Glutamatergic neuron (in vitro differentiated cells): ENCODE results near the gene RDH16. TPM values are rescaled to one million over a fixed set of nuclear protein-coding genes. Genes with fewer than 3 reads are reported as not detected.

Source experiments
- DNase-seq: peaks from one replicate; pipeline ENCODE4 v3.0.0; 2022
- H3K27ac Mint-ChIP-seq: one replicate; pipeline ENCODE4 v1.8.0; 2020; ENCODE audit warnings: mild to moderate bottlenecking, mixed read lengths, inconsistent platforms; ENCODE audit not compliant: unreplicated experiment
- H3K27me3 Mint-ChIP-seq: one replicate; pipeline ENCODE4 v1.8.0; 2020; ENCODE audit warnings: mild to moderate bottlenecking, moderate library complexity, mixed read lengths, inconsistent platforms; ENCODE audit not compliant: unreplicated experiment
- H3K36me3 Mint-ChIP-seq: one replicate; pipeline ENCODE4 v1.8.0; 2020; ENCODE audit warnings: mild to moderate bottlenecking, mixed read lengths, inconsistent platforms; ENCODE audit not compliant: unreplicated experiment
- H3K4me1 Mint-ChIP-seq: one replicate; pipeline ENCODE4 v1.8.0; 2020; ENCODE audit warnings: mild to moderate bottlenecking, low read depth, mixed read lengths, inconsistent platforms; ENCODE audit not compliant: unreplicated experiment
- H3K4me3 Mint-ChIP-seq: one replicate; pipeline ENCODE4 v1.8.0; 2020; ENCODE audit warnings: mild to moderate bottlenecking, mixed read lengths, inconsistent platforms; ENCODE audit not compliant: unreplicated experiment
- H3K9me3 Mint-ChIP-seq: one replicate; pipeline ENCODE4 v1.8.0; 2020; ENCODE audit warnings: mild to moderate bottlenecking, moderate library complexity, mixed read lengths, inconsistent platforms; ENCODE audit not compliant: unreplicated experiment
- CTCF ChIP-seq: fragments of 200-600 bp; sonication (generic); IDR thresholded peaks from one replicate; pipeline ENCODE4 v1.5.0; 2021; ENCODE audit not compliant: partially characterized antibody, unreplicated experiment
- total RNA-seq: library from RNA; stranded (reverse); fragmentation: NEBNext Ultra II Directional; extraction: Animal tissue kit (Norgen Biotek cat#: 25700); gene quantifications from one replicate; pipeline ENCODE4 v1.2.1, GENCODE V29; 2021; ENCODE audit not compliant: unreplicated experiment

RDH16 gene
- total RNA-seq, 1 donor from 2014 or later: 0.74 TPM

GRCh38 chr12:56932867-56933266, 24.5 kb downstream of the RDH16 start:
- H3K4me1 Mint-ChIP-seq: peaks cover 1% of the 10 kb centered on the region

DNA sequence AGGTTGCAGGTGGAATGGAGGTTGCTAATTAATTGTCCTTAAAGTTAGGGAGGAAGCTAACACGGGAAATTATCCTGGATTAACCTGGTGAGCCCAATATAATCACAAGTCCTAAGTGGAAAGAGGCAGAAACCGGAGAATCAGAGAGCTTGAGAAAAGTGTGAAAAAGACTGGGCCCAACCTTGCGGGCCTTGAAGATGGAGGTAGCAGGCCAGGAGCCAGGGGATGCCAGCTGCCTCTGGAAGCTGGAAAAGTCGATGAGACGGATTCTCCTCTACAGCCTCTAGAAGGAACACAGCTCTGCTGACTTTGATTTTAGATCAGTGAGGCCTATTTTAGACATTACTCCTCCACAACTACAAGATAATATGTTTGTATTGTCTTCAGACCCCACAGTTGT, 25.3 kb downstream of the RDH16 start:
- no peak for DNase-seq
- Mint-ChIP-seq H3K4me1 (peaks cover 1% of the 10 kb centered on the region), H3K27me3 (peaks cover 2% of the 10 kb centered on the region), H3K9me3 (peaks cover 3% of the 10 kb centered on the region), H3K4me3 (no peak overlapping the region), H3K27ac (no peak overlapping the region), H3K36me3 (peaks cover 4% of the 10 kb centered on the region)
- no peak for TF ChIP-seq CTCF

More at GRCh38 chr12:56932867-56933266, 24.5 kb downstream of the RDH16 start:
- no peak overlapping the region for H3K27ac Mint-ChIP-seq
- no peak for DNase-seq
- peaks cover 4% of the 10 kb centered on the region for H3K36me3 Mint-ChIP-seq
- H3K27me3 Mint-ChIP-seq: peaks cover 2% of the 10 kb centered on the region
- H3K9me3 Mint-ChIP-seq: peaks cover 3% of the 10 kb centered on the region
- H3K4me3 Mint-ChIP-seq: no peak overlapping the region
- TF ChIP-seq CTCF: no peak

GRCh38 chr12:56931474-56931978, 25.9 kb downstream of the RDH16 start:
- Mint-ChIP-seq H3K4me1 (peaks cover 1% of the 10 kb centered on the region), H3K4me3 (no peak overlapping the region), H3K9me3 (peaks cover 3% of the 10 kb centered on the region), H3K36me3 (peaks cover 8% of the 10 kb centered on the region), H3K27me3 (peaks cover 2% of the 10 kb centered on the region), H3K27ac (no peak overlapping the region)
- no peak for DNase-seq
- TF ChIP-seq CTCF: no peak

DNA sequence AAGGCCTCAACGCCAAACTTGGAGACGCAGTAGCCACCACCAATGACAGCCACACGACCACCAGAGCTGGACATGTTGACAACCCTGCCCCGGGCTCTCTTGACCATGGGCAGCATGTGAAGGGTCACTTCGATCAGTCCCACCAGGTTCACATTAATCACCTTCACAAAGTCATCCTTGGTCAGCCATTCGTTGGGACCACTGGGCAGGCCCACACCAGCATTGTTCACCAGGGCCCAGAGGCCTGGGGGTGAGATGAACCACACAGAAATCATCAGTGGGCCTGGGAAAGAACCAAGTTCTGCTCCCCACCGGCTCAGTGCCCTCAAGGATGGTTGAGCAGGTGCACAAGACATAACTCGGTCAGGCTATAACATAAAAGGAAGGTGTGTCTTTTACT, 27.2 kb downstream of the RDH16 start:
- no peak for TF ChIP-seq CTCF
- H3K4me3 Mint-ChIP-seq: no peak overlapping the region
- peaks cover 8% of the 10 kb centered on the region for H3K36me3 Mint-ChIP-seq
- H3K27ac Mint-ChIP-seq: no peak overlapping the region
- H3K9me3 Mint-ChIP-seq: peaks cover 3% of the 10 kb centered on the region
- no peak for DNase-seq
- H3K4me1 Mint-ChIP-seq: peaks cover 1% of the 10 kb centered on the region
- peaks cover 3% of the 10 kb centered on the region for H3K27me3 Mint-ChIP-seq

- no peak overlapping the region for H3K4me3 Mint-ChIP-seq
- peaks cover 8% of the 10 kb centered on the region for H3K36me3 Mint-ChIP-seq
- TF ChIP-seq CTCF: no peak
- peaks cover 1% of the 10 kb centered on the region for H3K4me1 Mint-ChIP-seq
- peaks cover 3% of the 10 kb centered on the region for H3K9me3 Mint-ChIP-seq
- H3K27ac Mint-ChIP-seq: no peak overlapping the region
- H3K27me3 Mint-ChIP-seq: peaks cover 3% of the 10 kb centered on the region
- no peak for DNase-seq
These were observed 27.6 kb downstream of the RDH16 start for GRCh38 chr12:56929780-56930179.
